NCI-H1048 (cell line): ENCODE data around the gene TIMM17B.
"Not testable (repeated sequence)": the region's sequence is repeated elsewhere in the genome, so short reads cannot be mapped to it uniquely, and the experiment has no call there.

Source experiments
- DNase-seq: peaks from one replicate; lab custom pipeline; 2025; lab: John Stamatoyannopoulos, UW

Gene TIMM17B

DNA sequence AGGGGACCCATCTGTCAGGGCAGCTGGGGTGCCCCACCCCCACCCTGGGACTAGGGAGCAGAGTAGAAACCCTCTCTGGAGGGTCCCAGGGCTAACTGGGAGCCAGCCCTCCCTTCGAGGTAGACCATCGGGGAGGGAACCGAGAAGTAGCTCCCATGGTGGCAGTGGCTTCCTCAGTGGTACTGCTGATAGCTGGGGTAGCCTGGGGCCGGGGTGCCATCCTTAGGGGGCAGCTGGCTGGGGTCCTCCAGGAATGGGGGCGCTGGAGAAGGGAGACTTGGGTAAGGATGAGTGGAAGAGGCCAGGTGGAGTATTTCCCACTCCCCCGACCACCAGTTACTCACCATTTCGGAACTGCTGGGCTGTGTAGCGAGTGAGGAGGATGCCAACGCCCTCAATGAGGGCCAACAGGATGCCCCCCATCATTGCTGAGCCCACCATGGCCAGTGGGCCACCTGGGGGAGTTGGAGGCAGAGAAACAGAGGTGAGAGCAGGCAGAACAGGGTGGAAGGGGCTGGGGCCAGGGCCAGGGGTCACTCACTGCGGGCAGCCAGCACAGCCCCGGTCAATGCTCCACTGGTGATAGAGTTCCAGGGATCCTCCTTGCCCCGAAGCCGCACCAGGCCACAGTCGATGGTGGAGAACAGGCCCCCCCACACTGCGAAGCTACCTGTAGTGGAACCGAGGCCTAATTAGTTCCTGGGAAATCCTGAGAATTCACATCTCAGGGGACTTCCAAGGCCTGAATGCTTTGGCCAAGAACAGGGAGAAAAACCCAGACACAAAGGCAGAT is 3.8 kb downstream of the TIMM17B start:
- no peak for DNase-seq

GRCh38 chrX:48892896-48893295 is 4.7 kb downstream of the TIMM17B start:
- no peak for DNase-seq

- peak; percentile 51 for DNase-seq
Measured at GRCh38 chrX:48891402-48892288, 5.9 kb downstream of the TIMM17B start.

GRCh38 chrX:48890934-48891401 is 6.6 kb downstream of the TIMM17B start:
- no peak for DNase-seq

- no peak for DNase-seq
Measured at GRCh38 chrX:48890296-48890925, 7.2 kb downstream of the TIMM17B start.

- not testable (repeated sequence) for DNase-seq
Measured at GRCh38 chrX:48886586-48886985, 11.0 kb downstream of the TIMM17B start.

DNA sequence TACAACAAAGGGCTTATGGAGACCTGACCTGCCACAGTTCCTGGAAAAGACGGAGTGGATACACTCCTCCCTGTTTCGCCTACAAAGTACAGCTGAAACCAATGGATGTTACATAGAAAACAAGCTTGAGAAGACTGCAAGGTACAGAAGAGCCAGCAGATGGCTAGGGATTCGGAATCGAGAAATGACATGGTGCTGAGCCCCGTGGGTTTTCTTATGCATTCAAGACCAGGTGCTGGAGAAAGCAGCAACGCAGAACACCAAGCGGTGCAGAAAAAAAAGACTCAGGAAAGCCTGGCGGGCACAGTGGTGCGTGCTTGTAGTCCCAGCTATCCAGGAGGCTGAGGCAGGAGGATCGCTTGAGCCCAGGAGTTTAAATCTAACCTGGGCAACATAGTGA is 13.8 kb downstream of the TIMM17B start:
- DNase-seq = no peak

DNA sequence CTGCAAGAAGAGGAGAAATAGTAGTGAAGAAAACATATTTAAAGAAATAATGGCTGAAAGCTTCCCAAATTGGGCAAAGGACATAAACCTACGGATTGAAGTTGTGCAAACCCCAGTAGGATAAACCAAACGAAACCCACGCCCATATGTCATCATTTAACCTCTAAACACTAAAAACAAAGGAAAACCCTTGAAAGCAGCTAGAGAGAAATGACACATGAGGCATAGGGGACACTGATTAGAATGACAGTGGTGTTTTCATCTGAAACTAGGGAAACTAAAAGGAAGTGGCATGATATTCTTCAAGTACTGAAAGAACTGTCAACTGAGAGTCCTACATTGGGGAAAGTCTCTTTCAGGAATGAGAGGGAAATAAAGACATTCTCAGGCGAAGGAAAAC is 20.6 kb downstream of the TIMM17B start:
- not testable (repeated sequence) for DNase-seq

DNA sequence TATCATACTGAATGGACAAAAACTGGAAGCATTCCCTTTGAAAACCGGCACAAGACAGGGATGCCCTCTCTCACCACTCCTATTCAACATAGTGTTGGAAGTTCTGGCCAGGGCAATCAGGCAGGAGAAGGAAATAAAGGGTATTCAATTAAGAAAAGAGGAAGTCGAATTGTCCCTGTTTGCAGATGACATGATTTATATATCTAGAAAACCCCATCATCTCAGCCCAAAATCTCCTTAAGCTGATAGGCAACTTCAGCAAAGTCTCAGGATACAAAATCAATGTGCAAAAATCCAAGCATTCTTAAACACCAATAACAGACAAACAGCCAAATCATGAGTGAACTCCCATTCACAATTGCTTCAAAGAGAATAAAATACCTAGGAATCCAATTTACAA is 25.6 kb downstream of the TIMM17B start:
- DNase-seq = not testable (repeated sequence)

- no peak for DNase-seq
Measured at GRCh38 chrX:48864210-48864609, 33.4 kb downstream of the TIMM17B start.

- no peak for DNase-seq
Measured at GRCh38 chrX:48854898-48855297, 42.7 kb downstream of the TIMM17B start.

- DNase-seq = not testable (repeated sequence)
Measured at GRCh38 chrX:48854121-48854804, 43.3 kb downstream of the TIMM17B start.

DNA sequence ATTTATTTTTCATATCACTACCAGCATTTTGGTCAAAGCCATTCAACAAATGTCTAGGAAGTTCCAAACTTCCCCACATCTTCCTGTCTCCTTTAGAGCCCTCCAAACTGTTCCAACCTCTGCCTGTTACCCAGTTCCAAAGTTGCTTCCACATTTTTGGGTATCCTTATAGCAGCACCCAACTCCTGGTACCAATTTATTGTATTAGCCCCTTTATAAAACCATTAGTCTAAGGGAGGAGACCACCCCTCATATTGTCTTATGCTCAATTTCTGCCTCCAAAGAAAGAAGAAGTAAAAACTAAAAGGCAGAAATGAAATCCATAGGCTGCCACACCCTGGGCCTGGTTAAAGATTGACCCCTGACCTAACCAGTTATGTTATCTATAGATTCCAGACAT is 44.1 kb downstream of the TIMM17B start:
- DNase-seq = not testable (repeated sequence)

- no peak for DNase-seq
Measured at GRCh38 chrX:48852857-48853256, 44.7 kb downstream of the TIMM17B start.

- DNase-seq = no peak
Measured at GRCh38 chrX:48848847-48849246, 48.7 kb downstream of the TIMM17B start.
